CD8-positive, alpha-beta memory T cell (primary cell): Measurements from ENCODE around the gene TOB1. TPM values are rescaled to one million over a fixed set of nuclear protein-coding genes. Genes with fewer than 3 reads are reported as not detected.
A peak's percentile ranks its signal among the peaks of the same experiment; 100 is the strongest.
"Not testable (repeated sequence)": the region's sequence is repeated elsewhere in the genome, so short reads cannot be mapped to it uniquely, and the experiment has no call there.

Experiments used
- CTCF ChIA-PET: fragments of 350-600 bp; sonication (Branson Sonifier 250); formaldehyde crosslinking; loops from one replicate; lab custom pipeline; 2021; ENCODE audit warnings: antibody characterized with exemption; lab: Charles Lee
- POLR2A ChIA-PET: fragments of 350-600 bp; sonication (Branson Sonifier 250); formaldehyde crosslinking; loops from one replicate; lab custom pipeline; 2021; ENCODE audit warnings: antibody characterized with exemption; lab: Charles Lee
- DNase-seq, 5 donors: peaks; one replicate each; pipeline versions ENCODE4 v3.0.0 to v3.0.0-alpha.2; 2020 to 2022; ENCODE audit warnings: mixed read lengths in 1 of 5
- H3K27ac ChIP-seq: one replicate; pipeline ENCODE4 v1.7.0; 2013; ENCODE audit warnings: low read depth, mild to moderate bottlenecking, low read length, moderate library complexity
- H3K27me3 ChIP-seq: 2 replicates; pipeline ENCODE4 v1.7.0; 2013; ENCODE audit warnings: low read length, mild to moderate bottlenecking; ENCODE audit not compliant: insufficient read depth, poor library complexity, severe bottlenecking
- H3K36me3 ChIP-seq: 2 replicates; pipeline ENCODE4 v1.7.0; 2013; ENCODE audit warnings: mild to moderate bottlenecking, low read length, moderate library complexity; ENCODE audit not compliant: insufficient read depth
- H3K4me1 ChIP-seq: 2 replicates; pipeline ENCODE4 v1.7.0; 2013; ENCODE audit warnings: mild to moderate bottlenecking, low read length, moderate library complexity; ENCODE audit not compliant: insufficient read depth
- H3K4me3 ChIP-seq: 2 replicates; pipeline ENCODE4 v1.7.0; 2013; ENCODE audit warnings: mild to moderate bottlenecking, low read length
- H3K9me3 ChIP-seq: 2 replicates; pipeline ENCODE4 v1.7.0; 2013; ENCODE audit warnings: mild to moderate bottlenecking, low read length
- H3K27ac Mint-ChIP-seq, 8 donors: one replicate each; pipeline ENCODE4 v1.8.0; 2020 to 2021; ENCODE audit warnings: mixed read lengths in 8 of 8, mild to moderate bottlenecking in 6 of 8, inconsistent platforms in 3 of 8, moderate library complexity in 3 of 8
- H3K27me3 Mint-ChIP-seq, 2 donors: one replicate each; pipeline ENCODE4 v1.8.0; 2020 to 2021; ENCODE audit warnings: mixed read lengths in 2 of 2, mild to moderate bottlenecking in 1 of 2, moderate library complexity in 1 of 2
- H3K36me3 Mint-ChIP-seq, 3 donors: one replicate each; pipeline ENCODE4 v1.8.0; 2020 to 2021; ENCODE audit warnings: mixed read lengths in 3 of 3, inconsistent platforms in 1 of 3, mild to moderate bottlenecking in 1 of 3
- H3K4me1 Mint-ChIP-seq, 3 donors: one replicate each; pipeline ENCODE4 v1.8.0; 2020 to 2021; ENCODE audit warnings: mixed read lengths in 3 of 3, inconsistent platforms in 1 of 3, mild to moderate bottlenecking in 1 of 3
- H3K4me3 Mint-ChIP-seq, 7 donors: one replicate each; pipeline ENCODE4 v1.8.0; 2020 to 2021; ENCODE audit warnings: mixed read lengths in 7 of 7, mild to moderate bottlenecking in 6 of 7, moderate library complexity in 4 of 7, inconsistent platforms in 2 of 7
- H3K9me3 Mint-ChIP-seq, 5 donors: one replicate each; pipeline ENCODE4 v1.8.0; 2020 to 2022; ENCODE audit warnings: mixed read lengths in 5 of 5, mild to moderate bottlenecking in 3 of 5, moderate library complexity in 2 of 5, inconsistent platforms in 1 of 5
- polyA plus RNA-seq: library from polyadenylated mRNA; unstranded; fragments of 300-500 nt; fragmentation: Illumina TruSeq; gene quantifications from one replicate; pipeline ENCODE4 v1.2.3, GENCODE V29; 2021
- total RNA-seq, 2 experiments: library from RNA; stranded (reverse); gene quantifications; one replicate each; pipeline ENCODE4 v1.2.3, GENCODE V29; 2021

TOB1 gene
- total and polyA plus RNA-seq, 3 experiments from 2014 or later = 32.6 to 53.4 (median 34.5) TPM

GRCh38 chr17:50884439-50885311 is 18.5 kb upstream of the TOB1 start:
- H3K27ac Mint-ChIP-seq = peak overlapping the region in 4 of 8 donors; percentile 7 to 65 (median 42)
- H3K36me3 Mint-ChIP-seq = no peaks in the 10 kb centered on the region
- CTCF ChIA-PET = interaction anchor here (1.5 kb wide), 1 partner anchor 16 kb away, joined by 3 read pairs; no protein-coding TSS in a partner anchor

GRCh38 chr17:50883850-50884438 is 17.8 kb upstream of the TOB1 start:
- Mint-ChIP-seq H3K4me3 (no peak overlapping the region), H3K27ac (peak overlapping the region in 6 of 8 donors; percentile 7 to 68 (median 52)), H3K9me3 (peaks cover 0 to 2% (median 0%) of the 10 kb centered on the region in 5 donors), H3K27me3 (no peaks in the 10 kb centered on the region), H3K4me1 (peaks cover 25 to 36% (median 30%) of the 10 kb centered on the region in 3 donors), H3K36me3 (no peaks in the 10 kb centered on the region)
- no peaks in the 10 kb centered on the region for H3K36me3 ChIP-seq
- CTCF ChIA-PET = interaction anchor here (1.5 kb wide), 1 partner anchor 16 kb away, joined by 3 read pairs; no protein-coding TSS in a partner anchor
- peaks cover 13% of the 10 kb centered on the region for H3K4me1 ChIP-seq
- H3K27me3 ChIP-seq = no peaks in the 10 kb centered on the region
- H3K4me3 ChIP-seq = no peak overlapping the region
- no peak for DNase-seq
- no peaks in the 10 kb centered on the region for H3K9me3 ChIP-seq
- POLR2A ChIA-PET = interaction anchor here (0.7 kb wide), 1 partner anchor 23 kb away, joined by 3 read pairs; no protein-coding TSS in a partner anchor
- no peak overlapping the region for H3K27ac ChIP-seq

More at GRCh38 chr17:50884439-50885311, 18.5 kb upstream of the TOB1 start:
- no peaks in the 10 kb centered on the region for H3K27me3 Mint-ChIP-seq
- H3K4me3 ChIP-seq = no peak overlapping the region
- DNase-seq = no peak
- no peaks in the 10 kb centered on the region for H3K27me3 ChIP-seq
- no peak overlapping the region for H3K4me3 Mint-ChIP-seq
- H3K9me3 Mint-ChIP-seq = no peaks in the 10 kb centered on the region
- H3K27ac ChIP-seq = no peak overlapping the region
- POLR2A ChIA-PET = no interaction called here
- H3K9me3 ChIP-seq = no peaks in the 10 kb centered on the region
- no peaks in the 10 kb centered on the region for H3K36me3 ChIP-seq
- peaks cover 25 to 36% (median 30%) of the 10 kb centered on the region in 3 donors for H3K4me1 Mint-ChIP-seq
- peaks cover 13% of the 10 kb centered on the region for H3K4me1 ChIP-seq

GRCh38 chr17:50882851-50883250 is 16.7 kb upstream of the TOB1 start:
- no peak overlapping the region for H3K27ac Mint-ChIP-seq
- no peaks in the 10 kb centered on the region for H3K27me3 Mint-ChIP-seq
- Histone ChIP-seq H3K9me3 (no peaks in the 10 kb centered on the region), H3K36me3 (no peaks in the 10 kb centered on the region), H3K27ac (no peak overlapping the region), H3K4me1 (peaks cover 10% of the 10 kb centered on the region), H3K4me3 (no peak overlapping the region), H3K27me3 (no peaks in the 10 kb centered on the region)
- no peaks in the 10 kb centered on the region for H3K36me3 Mint-ChIP-seq
- no peak for DNase-seq
- H3K4me1 Mint-ChIP-seq = peaks cover 25 to 34% (median 29%) of the 10 kb centered on the region in 3 donors
- ChIA-PET POLR2A (no interaction called here), CTCF (no interaction called here)
- no peak overlapping the region for H3K4me3 Mint-ChIP-seq
- H3K9me3 Mint-ChIP-seq = peaks cover 0 to 2% (median 0%) of the 10 kb centered on the region in 5 donors

- Mint-ChIP-seq H3K27me3 (no peaks in the 10 kb centered on the region), H3K4me3 (no peak overlapping the region), H3K9me3 (peaks cover 0 to 2% (median 0%) of the 10 kb centered on the region in 5 donors), H3K36me3 (no peaks in the 10 kb centered on the region), H3K27ac (peak overlapping the region in 1 of 8 donors; percentile 61), H3K4me1 (peaks cover 12 to 17% (median 13%) of the 10 kb centered on the region in 3 donors)
- Histone ChIP-seq H3K4me1 (no peaks in the 10 kb centered on the region), H3K9me3 (no peaks in the 10 kb centered on the region), H3K27ac (no peak overlapping the region), H3K27me3 (no peaks in the 10 kb centered on the region), H3K36me3 (no peaks in the 10 kb centered on the region), H3K4me3 (no peak overlapping the region)
- POLR2A ChIA-PET = no interaction called here
- CTCF ChIA-PET = no interaction called here
- no peak for DNase-seq
These were observed 15.0 kb upstream of the TOB1 start for GRCh38 chr17:50881182-50881581.

GRCh38 chr17:50879086-50879485 is 12.9 kb upstream of the TOB1 start:
- H3K27ac Mint-ChIP-seq = no peak overlapping the region
- no peaks in the 10 kb centered on the region for H3K27me3 ChIP-seq
- no peaks in the 10 kb centered on the region for H3K9me3 ChIP-seq
- no peaks in the 10 kb centered on the region for H3K36me3 Mint-ChIP-seq
- no peaks in the 10 kb centered on the region for H3K4me1 ChIP-seq
- H3K9me3 Mint-ChIP-seq = peaks cover 0 to 2% (median 0%) of the 10 kb centered on the region in 5 donors
- H3K27me3 Mint-ChIP-seq = peaks cover 0 to 4% of the 10 kb centered on the region in 2 donors
- no peaks in the 10 kb centered on the region for H3K36me3 ChIP-seq
- H3K4me1 Mint-ChIP-seq = peaks cover 9 to 15% (median 11%) of the 10 kb centered on the region in 3 donors
- H3K4me3 ChIP-seq = no peak overlapping the region
- H3K4me3 Mint-ChIP-seq = no peak overlapping the region
- POLR2A ChIA-PET = interaction anchor here (1.1 kb wide), 1 partner anchor 27 kb away, joined by 3 read pairs; no protein-coding TSS in a partner anchor
- DNase-seq = no peak
- H3K27ac ChIP-seq = no peak overlapping the region
- CTCF ChIA-PET = interaction anchor here (1.0 to 1.6 kb wide), 4 partner anchors 26 to 274 kb away, joined by 3 to 7 read pairs (median 4); partner anchors contain the start of gene NME1

GRCh38 chr17:50877838-50878237 is 11.7 kb upstream of the TOB1 start:
- H3K9me3 ChIP-seq = no peaks in the 10 kb centered on the region
- Mint-ChIP-seq H3K27me3 (peaks cover 0 to 4% of the 10 kb centered on the region in 2 donors), H3K36me3 (no peaks in the 10 kb centered on the region), H3K4me1 (peaks cover 15 to 22% (median 15%) of the 10 kb centered on the region in 3 donors), H3K27ac (no peak overlapping the region), H3K9me3 (peaks cover 0 to 2% (median 0%) of the 10 kb centered on the region in 5 donors), H3K4me3 (no peak overlapping the region)
- H3K4me3 ChIP-seq = no peak overlapping the region
- H3K36me3 ChIP-seq = no peaks in the 10 kb centered on the region
- CTCF ChIA-PET = interaction anchor here (1.0 to 1.6 kb wide), 3 partner anchors 26 to 275 kb away, joined by 3 to 7 read pairs (median 6); partner anchors contain the start of gene NME1
- peaks cover 7% of the 10 kb centered on the region for H3K4me1 ChIP-seq
- H3K27me3 ChIP-seq = no peaks in the 10 kb centered on the region
- POLR2A ChIA-PET = no interaction called here
- no peak overlapping the region for H3K27ac ChIP-seq
- DNase-seq = no peak

- peaks cover 21 to 30% (median 23%) of the 10 kb centered on the region in 3 donors for H3K4me1 Mint-ChIP-seq
- not testable (repeated sequence) for H3K27ac Mint-ChIP-seq, H3K4me3 ChIP-seq, DNase-seq, H3K36me3 Mint-ChIP-seq, H3K9me3 ChIP-seq, H3K4me3 Mint-ChIP-seq, H3K27me3 ChIP-seq, H3K36me3 ChIP-seq, H3K27ac ChIP-seq, H3K9me3 Mint-ChIP-seq, H3K27me3 Mint-ChIP-seq
- ChIA-PET CTCF (interaction anchor here (1.2 kb wide), 1 partner anchor 25 kb away, joined by 3 read pairs; no protein-coding TSS in a partner anchor), POLR2A (interaction anchor here (3.8 kb wide), 1 partner anchor 11 kb away, joined by 15 read pairs; the partner anchor contains the start of gene TOB1)
- H3K4me1 ChIP-seq = peaks cover 15% of the 10 kb centered on the region
These were observed 10.9 kb upstream of the TOB1 start for GRCh38 chr17:50877042-50877441.
